Measurements from ENCODE around the gene ZBTB25. TPM values are rescaled to one million over a fixed set of nuclear protein-coding genes. Genes with fewer than 3 reads are reported as not detected.

ZBTB25 gene, protein sequence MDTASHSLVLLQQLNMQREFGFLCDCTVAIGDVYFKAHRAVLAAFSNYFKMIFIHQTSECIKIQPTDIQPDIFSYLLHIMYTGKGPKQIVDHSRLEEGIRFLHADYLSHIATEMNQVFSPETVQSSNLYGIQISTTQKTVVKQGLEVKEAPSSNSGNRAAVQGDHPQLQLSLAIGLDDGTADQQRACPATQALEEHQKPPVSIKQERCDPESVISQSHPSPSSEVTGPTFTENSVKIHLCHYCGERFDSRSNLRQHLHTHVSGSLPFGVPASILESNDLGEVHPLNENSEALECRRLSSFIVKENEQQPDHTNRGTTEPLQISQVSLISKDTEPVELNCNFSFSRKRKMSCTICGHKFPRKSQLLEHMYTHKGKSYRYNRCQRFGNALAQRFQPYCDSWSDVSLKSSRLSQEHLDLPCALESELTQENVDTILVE
- total RNA-seq = 10 to 100 TPM in 2 of 4 donors, 1 to 10 TPM in 2; 6.9 to 13.7 (median 10.4) TPM

DNA sequence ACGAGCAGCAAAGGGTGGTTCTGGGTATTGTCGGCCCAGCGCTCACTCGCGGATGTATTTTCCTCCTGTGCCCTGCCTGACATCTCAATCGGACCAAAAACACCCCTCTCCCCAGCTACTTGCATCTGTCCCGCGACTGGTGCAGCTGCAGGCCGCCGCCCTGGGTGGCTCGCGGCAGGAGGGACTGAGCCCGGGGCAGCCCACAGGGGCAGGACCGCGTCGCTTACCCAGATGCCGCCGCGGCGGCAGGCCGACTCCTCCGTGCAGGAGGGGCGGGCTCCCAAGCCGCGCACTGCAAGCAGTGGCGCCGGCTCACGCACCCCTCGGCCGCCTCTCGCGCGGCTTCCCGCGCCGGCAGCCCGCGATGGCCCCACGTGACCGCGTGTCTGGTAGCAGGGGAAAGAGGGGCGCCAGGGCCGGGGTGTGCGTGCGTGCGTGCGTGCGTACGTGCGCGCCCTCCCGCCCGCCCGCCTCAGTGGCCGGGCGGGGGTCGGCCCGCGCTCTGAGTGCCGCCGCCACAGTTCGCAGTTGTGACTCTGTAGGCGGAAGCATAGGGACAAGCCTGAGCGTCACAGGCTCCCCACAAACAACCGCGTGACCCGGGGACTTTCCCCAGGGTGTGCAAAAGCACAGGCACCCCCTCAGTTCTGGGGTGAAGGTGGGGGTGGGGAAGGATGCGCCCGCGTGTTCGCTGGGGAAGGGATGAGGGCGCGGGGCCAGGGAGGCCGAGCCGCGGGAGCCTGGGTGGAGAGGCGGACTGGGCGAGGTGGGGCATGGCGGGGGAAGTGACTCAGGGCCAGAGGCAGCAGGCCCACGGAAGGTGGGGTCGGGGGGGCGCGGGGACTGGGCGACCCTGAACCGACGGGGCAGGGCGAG, at the start of gene ZBTB25:
Gene ZBTB25, minus strand, starts transcription at position 405 of the 876 bp plus-strand sequence. CDS start 13,305 bp downstream, outside the sequence.
- intact Hi-C loops (cut with DNase I; ENCODE audit: low total_unique reads) = loop anchor here (2.0 to 10.0 kb wide), 4 partner anchors 115 to 861 kb away; partner anchors contain the start of genes CHURC1, MTHFD1 and WDR89
- Histone ChIP-seq H3K4me1 (peaks cover 56 to 59% of the 10 kb centered on the region in 2 donors), H3K36me3 (no peaks in the 10 kb centered on the region), H3K27me3 (no peaks in the 10 kb centered on the region), H3K9me3 (no peaks in the 10 kb centered on the region), H3K4me3 (peak within 1 kb of the TSS; percentile 75 to 94 (median 86)), H3K27ac (peak within 1 kb of the TSS; percentile 97 to 99 (median 98))
- TF ChIP-seq POLR2A (IDR thresholded peaks at IDR 0.05) = peak; percentile 93 to 94
- TF ChIP-seq, protein P1, sequence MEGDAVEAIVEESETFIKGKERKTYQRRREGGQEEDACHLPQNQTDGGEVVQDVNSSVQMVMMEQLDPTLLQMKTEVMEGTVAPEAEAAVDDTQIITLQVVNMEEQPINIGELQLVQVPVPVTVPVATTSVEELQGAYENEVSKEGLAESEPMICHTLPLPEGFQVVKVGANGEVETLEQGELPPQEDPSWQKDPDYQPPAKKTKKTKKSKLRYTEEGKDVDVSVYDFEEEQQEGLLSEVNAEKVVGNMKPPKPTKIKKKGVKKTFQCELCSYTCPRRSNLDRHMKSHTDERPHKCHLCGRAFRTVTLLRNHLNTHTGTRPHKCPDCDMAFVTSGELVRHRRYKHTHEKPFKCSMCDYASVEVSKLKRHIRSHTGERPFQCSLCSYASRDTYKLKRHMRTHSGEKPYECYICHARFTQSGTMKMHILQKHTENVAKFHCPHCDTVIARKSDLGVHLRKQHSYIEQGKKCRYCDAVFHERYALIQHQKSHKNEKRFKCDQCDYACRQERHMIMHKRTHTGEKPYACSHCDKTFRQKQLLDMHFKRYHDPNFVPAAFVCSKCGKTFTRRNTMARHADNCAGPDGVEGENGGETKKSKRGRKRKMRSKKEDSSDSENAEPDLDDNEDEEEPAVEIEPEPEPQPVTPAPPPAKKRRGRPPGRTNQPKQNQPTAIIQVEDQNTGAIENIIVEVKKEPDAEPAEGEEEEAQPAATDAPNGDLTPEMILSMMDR (IDR thresholded peaks at IDR 0.05 in 4 of 5, conservative IDR thresholded peaks at IDR 0.05 in 1 of 5) = peak in 1 of 5 experiments; percentile 10
- ATAC-seq (peak; percentile 39 to 47), DNase-seq (peak; percentile 83 to 93)
- in situ Hi-C loops (cut with MboI; ENCODE audit: low sequenced_read_pairs in 4 of 4) = no loop called here

DNA sequence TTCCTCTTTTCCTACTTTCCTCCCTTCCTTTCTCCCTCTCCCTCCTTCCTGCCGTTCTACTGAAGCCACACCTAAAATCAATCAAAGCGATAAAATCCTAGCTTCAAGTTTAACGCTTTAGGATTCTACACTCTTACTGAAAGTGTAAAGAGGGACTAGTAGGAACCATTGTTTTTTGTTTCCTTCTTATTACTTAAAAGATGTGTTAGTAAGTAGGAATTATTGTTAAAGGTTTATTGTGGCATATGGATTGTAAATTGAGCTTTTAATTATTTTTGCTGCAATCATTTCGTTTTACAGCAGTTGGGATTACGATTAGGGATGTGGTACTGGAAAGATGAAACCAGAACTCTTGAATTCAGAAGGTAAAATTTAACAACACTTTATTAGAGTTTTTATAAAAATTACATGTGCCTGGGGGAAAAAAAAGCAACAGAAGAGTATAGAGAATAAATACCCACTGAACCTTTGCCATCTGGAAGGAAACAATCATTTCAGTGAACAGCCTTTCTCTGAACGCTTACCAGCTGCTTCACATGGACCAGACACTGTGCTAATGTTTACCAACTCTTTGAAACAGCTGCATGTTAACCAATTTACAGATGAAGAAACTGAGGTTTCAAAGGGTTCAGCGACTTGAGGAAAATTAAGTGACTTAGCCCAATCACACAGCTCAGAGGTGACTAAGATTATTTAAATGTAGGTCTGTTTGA, 47.1 kb upstream of the ZBTB25 start:
- TF ChIP-seq POLR2A (IDR thresholded peaks at IDR 0.05) = no peak
- TF ChIP-seq, protein P1 (IDR thresholded peaks at IDR 0.05 in 4 of 5, conservative IDR thresholded peaks at IDR 0.05 in 1 of 5) = no peak
- no peaks in the 10 kb centered on the region for H3K27me3 ChIP-seq
- DNase-seq = no peak
- H3K9me3 ChIP-seq = no peaks in the 10 kb centered on the region
- no peaks in the 10 kb centered on the region for H3K36me3 ChIP-seq
- in situ Hi-C loops (cut with MboI; ENCODE audit: low sequenced_read_pairs in 4 of 4) (no loop called here), intact Hi-C loops (cut with DNase I; ENCODE audit: low total_unique reads) (no loop called here)
- H3K4me1 ChIP-seq = peaks cover 0 to 6% of the 10 kb centered on the region in 2 donors
- ATAC-seq = no peak
- no peak overlapping the region for H3K27ac ChIP-seq
- no peak overlapping the region for H3K4me3 ChIP-seq

DNA sequence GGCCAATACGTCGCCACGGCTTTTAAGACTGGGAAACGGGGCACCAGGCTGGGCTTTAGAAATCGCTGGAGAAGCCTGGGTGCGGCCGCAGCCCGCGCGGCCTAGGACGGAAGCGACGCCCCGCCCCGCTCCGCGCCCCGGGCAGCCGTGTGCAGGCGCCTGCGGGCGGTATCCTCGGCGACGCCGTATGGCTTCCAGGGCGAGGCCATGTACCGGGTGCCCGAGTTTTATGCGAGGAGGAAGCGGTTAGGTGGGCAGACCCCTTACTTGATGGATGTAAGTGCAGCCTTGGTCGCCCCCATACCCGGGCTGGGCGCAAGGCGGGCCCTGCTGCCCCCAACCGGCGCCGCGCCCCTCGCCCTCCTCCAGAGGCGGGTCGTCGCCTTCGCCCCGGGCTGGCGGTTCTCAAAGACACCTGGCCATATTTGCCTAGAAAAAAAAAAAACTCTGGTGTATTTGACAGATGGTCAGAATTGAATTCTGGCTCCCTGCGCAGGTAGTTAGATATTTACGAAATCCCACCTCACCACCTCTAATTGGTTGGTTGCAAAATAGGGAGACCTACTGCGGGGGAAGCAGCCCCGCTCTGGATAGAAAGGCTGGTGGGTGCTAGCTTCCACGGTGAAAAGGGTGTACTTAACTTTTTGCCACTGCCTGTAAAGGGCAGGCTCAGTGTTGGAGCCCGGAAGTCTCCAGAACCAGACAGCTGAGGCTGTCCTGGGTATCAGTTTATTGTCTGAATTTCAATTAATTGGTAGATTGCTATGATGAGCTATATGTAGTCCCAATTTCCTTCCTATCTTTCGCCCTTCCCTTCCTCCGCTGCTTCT, 46.4 kb upstream of the ZBTB25 start, which contains the start of gene PPP1R36:
Gene PPP1R36, plus strand, starts transcription at position 171 of the 830 bp plus-strand sequence. Its CDS starts 37 bp downstream, at position 208.
- Histone ChIP-seq H3K4me1 (peaks cover 6 to 9% of the 10 kb centered on the region in 2 donors), H3K4me3 (peak within 1 kb of the TSS; percentile 41 to 49 (median 46)), H3K9me3 (no peaks in the 10 kb centered on the region), H3K36me3 (no peaks in the 10 kb centered on the region), H3K27me3 (no peaks in the 10 kb centered on the region), H3K27ac (peak within 1 kb of the TSS in 1 of 4 donors; percentile 15)
- in situ Hi-C loops (cut with MboI; ENCODE audit: low sequenced_read_pairs in 4 of 4) = loop anchor here in 2 of 4 donors (10.0 to 25.0 kb wide), 2 partner anchors 85 to 87 kb away; no protein-coding TSS in a partner anchor
- intact Hi-C loops (cut with DNase I; ENCODE audit: low total_unique reads) = loop anchor here (10.0 kb wide), 1 partner anchor 215 kb away; no protein-coding TSS in a partner anchor
- ATAC-seq (peak; percentile 33 to 76), DNase-seq (no peak)
- TF ChIP-seq, protein P1 (IDR thresholded peaks at IDR 0.05 in 4 of 5, conservative IDR thresholded peaks at IDR 0.05 in 1 of 5) = no peak
- no peak for TF ChIP-seq POLR2A (IDR thresholded peaks at IDR 0.05)
